GM18505 (cell line): ENCODE measurements around the gene JMJD8.

Experiments used
- ATAC-seq: cut with Tn5 transposase; IDR thresholded peaks from one replicate; pipeline ENCODE4 v1.9.1; 2021; ENCODE audit not compliant: unreplicated experiment
- POLR2A ChIP-seq: IDR thresholded peaks from 4 replicates; pipeline ENCODE4 v1.6.1; 2011; ENCODE audit warnings: borderline replicate concordance; ENCODE audit not compliant: insufficient read depth, insufficient read length; ENCODE audit errors: extremely low read depth

JMJD8 gene

GRCh38 chr16:632486-633335 is 51.4 kb downstream of the JMJD8 start:
- ATAC-seq = no peak
- TF ChIP-seq POLR2A = peak; percentile 1

DNA sequence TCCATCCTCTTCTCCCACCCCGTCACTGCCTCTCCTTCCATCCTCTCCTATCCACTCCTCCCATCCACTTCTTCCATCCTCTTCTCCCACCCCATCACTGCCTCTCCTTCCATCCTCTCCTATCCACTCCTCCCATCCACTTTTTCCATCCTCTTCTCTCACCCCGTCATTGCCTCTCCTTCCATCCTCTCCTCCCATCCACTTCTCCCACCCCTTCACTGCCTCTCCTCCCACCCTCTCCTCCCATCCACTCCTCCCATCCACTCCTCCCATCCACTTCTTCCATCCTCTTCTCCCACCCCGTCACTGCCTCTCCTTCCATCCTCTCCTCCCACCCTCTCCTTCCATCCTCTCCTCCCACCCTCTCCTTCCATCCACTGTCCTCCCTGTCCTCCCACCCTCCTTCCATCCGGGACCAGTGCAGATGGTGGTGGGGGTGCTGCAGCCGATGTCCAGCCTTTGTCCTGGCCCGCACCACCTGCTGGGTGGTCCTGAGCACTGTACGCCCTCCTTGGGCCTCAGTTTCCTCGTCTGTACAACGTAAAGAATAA is 52.3 kb downstream of the JMJD8 start:
- TF ChIP-seq POLR2A = no peak
- ATAC-seq = no peak
